ENCODE data around the gene XPO6. TPM values are rescaled to one million over a fixed set of nuclear protein-coding genes. Genes with fewer than 3 reads are reported as not detected.

The XPO6 gene
- total RNA-seq, 1 donor = 102 TPM

GRCh38 chr16:28151180-28151579, 60.6 kb downstream of the XPO6 start:
- no peaks in the 10 kb centered on the region for H3K4me1 ChIP-seq (ENCODE audit: insufficient read depth, low read length)
- no peak overlapping the region for H3K4me2 ChIP-seq (ENCODE audit: insufficient read depth, low read length)
- no peak overlapping the region for H3K27ac ChIP-seq (ENCODE audit: low read depth, low read length)
- H3K9me3 ChIP-seq (ENCODE audit: low read depth, low read length) = no peaks in the 10 kb centered on the region
- no peak overlapping the region for H2AFZ ChIP-seq (ENCODE audit: low read length)
- H3K27me3 ChIP-seq (ENCODE audit: insufficient read depth, low read length) = no peaks in the 10 kb centered on the region
- no peak overlapping the region for H3K4me3 ChIP-seq (ENCODE audit: insufficient read depth, low read length)
- H3K79me2 ChIP-seq (ENCODE audit: insufficient read depth, low read length) = peaks cover 75% of the 10 kb centered on the region
- peaks cover 2% of the 10 kb centered on the region for H4K20me1 ChIP-seq (ENCODE audit: insufficient read depth, low read length)
- no peak for TF ChIP-seq CTCF (IDR thresholded peaks at IDR 0.05; ENCODE audit: extremely low read depth, low read depth, low read length)
- no peak for DNase-seq (ENCODE audit: insufficient read length, low spot score, missing footprints)
- H3K36me3 ChIP-seq (ENCODE audit: insufficient read depth, low read length) = peaks cover 82% of the 10 kb centered on the region

- TF ChIP-seq CTCF (IDR thresholded peaks at IDR 0.05; ENCODE audit: extremely low read depth, low read depth, low read length) = no peak
- Histone ChIP-seq H3K79me2 (ENCODE audit: insufficient read depth, low read length) (peaks cover 63% of the 10 kb centered on the region), H3K4me3 (ENCODE audit: insufficient read depth, low read length) (no peak overlapping the region), H3K27me3 (ENCODE audit: insufficient read depth, low read length) (no peaks in the 10 kb centered on the region), H4K20me1 (ENCODE audit: insufficient read depth, low read length) (peaks cover 2% of the 10 kb centered on the region), H3K36me3 (ENCODE audit: insufficient read depth, low read length) (peaks cover 84% of the 10 kb centered on the region), H3K4me1 (ENCODE audit: insufficient read depth, low read length) (no peaks in the 10 kb centered on the region), H3K9me3 (ENCODE audit: low read depth, low read length) (no peaks in the 10 kb centered on the region), H3K27ac (ENCODE audit: low read depth, low read length) (no peak overlapping the region), H2AFZ (ENCODE audit: low read length) (no peak overlapping the region), H3K4me2 (ENCODE audit: insufficient read depth, low read length) (no peak overlapping the region)
- DNase-seq (ENCODE audit: insufficient read length, low spot score, missing footprints) = no peak
These were observed 62.5 kb downstream of the XPO6 start for GRCh38 chr16:28149011-28149888.

- DNase-seq (ENCODE audit: insufficient read length, low spot score, missing footprints) = no peak
- H3K4me1 ChIP-seq (ENCODE audit: insufficient read depth, low read length) = peaks cover 7% of the 10 kb centered on the region
- H3K27me3 ChIP-seq (ENCODE audit: insufficient read depth, low read length) = no peaks in the 10 kb centered on the region
- peaks cover 74% of the 10 kb centered on the region for H3K36me3 ChIP-seq (ENCODE audit: insufficient read depth, low read length)
- TF ChIP-seq CTCF (IDR thresholded peaks at IDR 0.05; ENCODE audit: extremely low read depth, low read depth, low read length) = no peak
- peaks cover 2% of the 10 kb centered on the region for H4K20me1 ChIP-seq (ENCODE audit: insufficient read depth, low read length)
- no peak overlapping the region for H3K27ac ChIP-seq (ENCODE audit: low read depth, low read length)
- H3K79me2 ChIP-seq (ENCODE audit: insufficient read depth, low read length) = peaks cover 58% of the 10 kb centered on the region
- H3K9me3 ChIP-seq (ENCODE audit: low read depth, low read length) = no peaks in the 10 kb centered on the region
- no peak overlapping the region for H3K4me2 ChIP-seq (ENCODE audit: insufficient read depth, low read length)
- H3K4me3 ChIP-seq (ENCODE audit: insufficient read depth, low read length) = no peak overlapping the region
- H2AFZ ChIP-seq (ENCODE audit: low read length) = no peak overlapping the region
These were observed 65.2 kb downstream of the XPO6 start for GRCh38 chr16:28146536-28146935.

GRCh38 chr16:28145796-28146195, 66.0 kb downstream of the XPO6 start:
- Histone ChIP-seq H3K79me2 (ENCODE audit: insufficient read depth, low read length) (peaks cover 58% of the 10 kb centered on the region), H2AFZ (ENCODE audit: low read length) (no peak overlapping the region), H3K36me3 (ENCODE audit: insufficient read depth, low read length) (peaks cover 68% of the 10 kb centered on the region), H3K4me3 (ENCODE audit: insufficient read depth, low read length) (no peak overlapping the region), H3K27ac (ENCODE audit: low read depth, low read length) (no peak overlapping the region), H3K27me3 (ENCODE audit: insufficient read depth, low read length) (no peaks in the 10 kb centered on the region), H3K4me1 (ENCODE audit: insufficient read depth, low read length) (peaks cover 7% of the 10 kb centered on the region), H3K9me3 (ENCODE audit: low read depth, low read length) (no peaks in the 10 kb centered on the region), H3K4me2 (ENCODE audit: insufficient read depth, low read length) (no peak overlapping the region), H4K20me1 (ENCODE audit: insufficient read depth, low read length) (peaks cover 2% of the 10 kb centered on the region)
- no peak for DNase-seq (ENCODE audit: insufficient read length, low spot score, missing footprints)
- no peak for TF ChIP-seq CTCF (IDR thresholded peaks at IDR 0.05; ENCODE audit: extremely low read depth, low read depth, low read length)

Data from osteoblast (primary cell).